Epithelial cell of proximal tubule (primary cell): ENCODE results near the gene AKR1D1. TPM values are rescaled to one million over a fixed set of nuclear protein-coding genes. Genes with fewer than 3 reads are reported as not detected.

ENCODE experiments used
- DNase-seq: peaks from one replicate; pipeline ENCODE4 v3.0.0-alpha.2; 2011; ENCODE audit warnings: low read depth
- H3K4me3 ChIP-seq: 2 replicates; pipeline ENCODE4 v1.5.1; 2011; ENCODE audit warnings: low read depth, mild to moderate bottlenecking, low read length
- total RNA-seq: library from RNA; depleted of rRNA; stranded (reverse); fragments of >200 nt; gene quantifications from 2 replicates; pipeline ENCODE4 v1.2.3, GENCODE V29; 2015
- TF ChIP-seq, protein P1 (sequence below): conservative IDR thresholded peaks from 2 replicates; pipeline ENCODE4 v1.5.1; 2012; ENCODE audit warnings: low read depth, mild to moderate bottlenecking, low read length

AKR1D1 gene, protein sequence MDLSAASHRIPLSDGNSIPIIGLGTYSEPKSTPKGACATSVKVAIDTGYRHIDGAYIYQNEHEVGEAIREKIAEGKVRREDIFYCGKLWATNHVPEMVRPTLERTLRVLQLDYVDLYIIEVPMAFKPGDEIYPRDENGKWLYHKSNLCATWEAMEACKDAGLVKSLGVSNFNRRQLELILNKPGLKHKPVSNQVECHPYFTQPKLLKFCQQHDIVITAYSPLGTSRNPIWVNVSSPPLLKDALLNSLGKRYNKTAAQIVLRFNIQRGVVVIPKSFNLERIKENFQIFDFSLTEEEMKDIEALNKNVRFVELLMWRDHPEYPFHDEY
- total RNA-seq = not detected in 2 replicates

DNA sequence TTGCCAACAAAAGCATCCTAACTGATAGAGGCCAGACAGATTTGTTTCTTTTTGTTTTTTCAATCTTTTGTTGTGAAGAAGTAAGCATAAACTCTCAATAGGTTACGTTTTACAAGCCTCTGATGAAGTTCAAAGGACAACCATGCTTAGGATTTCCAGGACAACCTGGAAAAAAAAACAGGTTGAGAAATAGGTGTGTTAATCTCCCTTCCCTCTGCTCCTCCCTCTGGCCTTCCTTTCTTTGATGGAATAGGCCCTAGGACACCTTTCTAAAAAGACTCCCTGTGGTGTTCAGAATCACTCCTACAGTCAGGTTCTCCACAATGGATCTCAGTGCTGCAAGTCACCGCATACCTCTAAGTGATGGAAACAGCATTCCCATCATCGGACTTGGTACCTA is at the start of gene AKR1D1:
AKR1D1 (plus strand) TSS at position 264 of the 400 bp plus-strand sequence; CDS start at position 324, 60 bp downstream.
- H3K4me3 ChIP-seq = no peak within 1 kb of the TSS
- TF ChIP-seq, protein P1, sequence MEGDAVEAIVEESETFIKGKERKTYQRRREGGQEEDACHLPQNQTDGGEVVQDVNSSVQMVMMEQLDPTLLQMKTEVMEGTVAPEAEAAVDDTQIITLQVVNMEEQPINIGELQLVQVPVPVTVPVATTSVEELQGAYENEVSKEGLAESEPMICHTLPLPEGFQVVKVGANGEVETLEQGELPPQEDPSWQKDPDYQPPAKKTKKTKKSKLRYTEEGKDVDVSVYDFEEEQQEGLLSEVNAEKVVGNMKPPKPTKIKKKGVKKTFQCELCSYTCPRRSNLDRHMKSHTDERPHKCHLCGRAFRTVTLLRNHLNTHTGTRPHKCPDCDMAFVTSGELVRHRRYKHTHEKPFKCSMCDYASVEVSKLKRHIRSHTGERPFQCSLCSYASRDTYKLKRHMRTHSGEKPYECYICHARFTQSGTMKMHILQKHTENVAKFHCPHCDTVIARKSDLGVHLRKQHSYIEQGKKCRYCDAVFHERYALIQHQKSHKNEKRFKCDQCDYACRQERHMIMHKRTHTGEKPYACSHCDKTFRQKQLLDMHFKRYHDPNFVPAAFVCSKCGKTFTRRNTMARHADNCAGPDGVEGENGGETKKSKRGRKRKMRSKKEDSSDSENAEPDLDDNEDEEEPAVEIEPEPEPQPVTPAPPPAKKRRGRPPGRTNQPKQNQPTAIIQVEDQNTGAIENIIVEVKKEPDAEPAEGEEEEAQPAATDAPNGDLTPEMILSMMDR = no peak
- DNase-seq = no peak

DNA sequence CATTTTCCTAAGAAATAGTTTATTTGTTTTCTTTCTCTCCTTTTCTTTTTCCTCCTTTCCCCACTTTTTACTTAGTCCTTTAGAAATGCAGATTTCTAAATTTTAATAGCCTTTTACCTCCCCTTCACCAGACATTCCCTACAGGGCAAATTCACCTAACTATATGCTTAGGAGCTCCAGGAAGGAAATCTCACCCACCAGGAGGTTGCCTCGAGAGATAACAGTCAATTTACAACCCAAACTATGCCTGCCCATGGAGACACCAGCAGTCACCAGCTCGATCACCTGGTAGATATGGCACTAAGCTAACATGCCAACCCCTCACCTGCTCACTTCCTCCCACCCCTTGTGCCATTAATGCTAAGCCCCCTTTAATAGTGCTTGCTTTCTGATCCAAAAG is 49.2 kb upstream of the AKR1D1 start:
- TF ChIP-seq, protein P1 = no peak
- no peak for DNase-seq
- no peak overlapping the region for H3K4me3 ChIP-seq

DNA sequence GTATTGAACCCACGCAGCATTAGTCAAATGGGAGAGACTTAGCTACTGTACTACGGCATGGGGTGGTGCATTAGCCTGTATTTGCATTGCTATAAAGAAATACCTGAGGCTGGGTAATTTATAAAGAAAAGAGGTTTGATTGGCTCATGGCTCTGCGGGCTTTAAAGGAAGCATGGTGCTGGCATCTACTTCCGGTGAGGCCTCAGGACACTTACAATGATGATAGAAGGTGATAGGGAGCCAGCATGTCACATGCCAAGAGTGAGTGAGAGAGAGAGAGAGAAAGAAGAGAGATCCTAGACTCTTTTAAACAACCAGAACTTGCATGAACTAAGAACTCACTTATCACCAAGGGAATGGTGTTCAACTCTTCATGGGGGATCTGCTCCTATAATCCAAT is 47.1 kb upstream of the AKR1D1 start:
- TF ChIP-seq, protein P1 = no peak
- no peak overlapping the region for H3K4me3 ChIP-seq
- DNase-seq = no peak

DNA sequence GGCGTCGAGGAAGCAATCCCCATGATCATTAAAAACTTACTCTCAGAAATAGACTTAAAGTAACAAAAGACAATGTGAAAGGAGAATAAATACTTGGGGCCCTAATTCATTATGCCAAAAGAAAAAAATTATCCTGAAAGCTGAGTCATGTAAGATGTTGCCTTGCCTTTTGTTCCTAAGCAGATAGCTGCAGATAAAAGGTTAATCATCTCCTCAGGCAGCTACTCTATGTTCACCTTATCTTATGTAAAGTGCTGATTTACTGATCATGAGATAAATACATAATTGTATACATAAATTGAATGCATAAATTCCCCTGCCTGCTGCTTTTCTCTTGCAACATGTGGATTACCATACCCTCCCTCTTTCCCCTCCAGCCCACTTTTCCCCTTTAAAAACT is 46.3 kb upstream of the AKR1D1 start:
- DNase-seq = no peak
- TF ChIP-seq, protein P1 = no peak
- H3K4me3 ChIP-seq = no peak overlapping the region

DNA sequence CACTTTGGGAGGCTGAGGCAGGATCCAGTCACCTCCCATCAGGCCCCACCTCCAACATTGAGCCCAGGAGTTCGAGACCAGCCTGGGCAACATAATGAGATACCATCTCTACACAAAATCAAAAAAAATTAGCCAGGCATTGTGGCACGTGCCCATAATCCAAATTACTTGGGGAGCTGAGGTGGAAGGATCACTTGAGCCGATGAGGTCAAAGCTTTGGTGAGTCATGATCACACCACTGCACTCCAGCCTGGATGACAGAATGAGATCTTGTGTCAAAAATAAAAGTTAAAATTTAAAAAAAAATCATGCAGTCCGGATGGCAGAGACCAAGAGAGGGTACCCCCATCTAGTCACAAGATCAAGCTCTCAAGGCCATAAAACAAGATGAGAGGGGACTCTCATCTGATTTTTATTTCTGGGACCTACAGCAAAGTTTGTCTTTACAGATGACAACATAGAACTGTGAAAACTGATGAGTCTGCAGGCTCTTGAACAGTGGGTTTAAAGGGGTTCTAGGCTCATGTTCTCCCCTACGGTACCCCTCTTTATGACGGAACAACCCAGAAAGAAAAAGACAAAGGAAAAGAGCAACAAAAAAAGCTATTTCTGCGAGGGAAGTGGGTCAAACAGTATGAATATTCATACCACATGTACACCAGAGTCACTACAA is 45.4 kb upstream of the AKR1D1 start:
- TF ChIP-seq, protein P1 = no peak
- no peak overlapping the region for H3K4me3 ChIP-seq
- DNase-seq = no peak

DNA sequence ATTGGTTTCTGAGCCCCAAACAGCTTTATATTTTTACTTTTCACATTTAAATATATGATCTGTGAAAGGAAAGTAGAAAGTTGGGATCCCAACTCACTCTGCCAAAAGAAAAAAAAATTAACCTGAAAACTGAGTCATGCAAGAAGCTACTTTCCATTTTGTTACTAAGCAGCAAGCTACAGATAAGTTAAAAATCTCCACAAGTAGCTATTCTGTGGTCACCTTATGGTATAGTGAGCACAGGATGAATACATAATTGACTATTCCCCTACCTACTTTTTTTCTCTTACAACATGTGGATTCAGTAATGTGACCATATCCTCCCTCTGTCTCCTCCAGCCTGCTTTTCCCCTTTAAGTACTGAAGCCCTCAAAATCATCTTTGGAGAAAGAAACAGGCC is 44.1 kb upstream of the AKR1D1 start:
- H3K4me3 ChIP-seq = no peak overlapping the region
- TF ChIP-seq, protein P1 = no peak
- no peak for DNase-seq
